ENCODE results near the gene DIAPH2.

DIAPH2 gene

GRCh38 chrX:96684339-96685209 is at the start of gene DIAPH2:
Gene DIAPH2 (plus strand): TSS chrX:96684842.
- H3K27ac ChIP-seq, result peak within 1 kb of the TSS; percentile 78
- H3K4me3 ChIP-seq (ENCODE audit: low read depth in 1 of 2, low read length in 1 of 2), result peak within 1 kb of the TSS; percentile 67 to 78
- no peaks in the 10 kb centered on the region for H3K27me3 ChIP-seq
- H3K36me3 ChIP-seq, result no peaks in the 10 kb centered on the region
- TF ChIP-seq CTCF (IDR thresholded peaks at IDR 0.05), result no peak
- H3K4me1 ChIP-seq (ENCODE audit: control insufficient read depth in 1 of 2, insufficient read depth in 1 of 2, low read depth in 1 of 2, low read length in 1 of 2), result peaks cover 0 to 13% of the 10 kb centered on the region in 2 experiments
- H3K9me3 ChIP-seq, result no peaks in the 10 kb centered on the region

DNA sequence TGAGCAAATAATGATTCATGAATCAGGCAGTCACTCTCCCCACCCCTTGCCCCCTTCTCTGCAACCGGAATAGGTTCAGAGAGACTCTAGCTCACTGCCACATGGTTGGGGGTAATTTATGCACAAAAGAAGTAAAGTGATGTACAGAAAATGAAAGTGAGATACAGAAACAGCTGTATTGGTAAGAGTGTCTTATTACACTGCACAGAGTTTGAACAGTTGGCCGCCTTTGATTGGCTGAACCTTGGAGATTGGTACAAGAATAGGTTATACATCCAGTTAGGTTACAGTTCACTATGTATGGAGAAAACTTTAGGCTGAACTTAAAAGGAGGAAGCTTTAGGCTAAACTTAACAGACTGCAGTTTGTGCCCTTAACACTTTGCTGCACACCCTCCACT is 34.6 kb upstream of the DIAPH2 start:
- no peak for TF ChIP-seq CTCF (IDR thresholded peaks at IDR 0.05)
- Histone ChIP-seq H3K27me3 (no peaks in the 10 kb centered on the region), H3K4me3 (ENCODE audit: low read depth in 1 of 2, low read length in 1 of 2) (no peak overlapping the region)

GRCh38 chrX:96655947-96656623 is 28.6 kb upstream of the DIAPH2 start:
- TF ChIP-seq CTCF (IDR thresholded peaks at IDR 0.05), result no peak
- H3K36me3 ChIP-seq, result no peaks in the 10 kb centered on the region
- no peak overlapping the region for H3K4me3 ChIP-seq (ENCODE audit: low read depth in 1 of 2, low read length in 1 of 2)
- no peaks in the 10 kb centered on the region for H3K27me3 ChIP-seq
- H3K4me1 ChIP-seq (ENCODE audit: control insufficient read depth in 1 of 2, insufficient read depth in 1 of 2, low read depth in 1 of 2, low read length in 1 of 2), result no peaks in the 10 kb centered on the region
- no peaks in the 10 kb centered on the region for H3K9me3 ChIP-seq
- H3K27ac ChIP-seq, result no peak overlapping the region

More for the DNA sequence above, 34.6 kb upstream of the DIAPH2 start:
- H3K27ac ChIP-seq, result no peak overlapping the region
- no peaks in the 10 kb centered on the region for H3K9me3 ChIP-seq
- H3K4me1 ChIP-seq (ENCODE audit: control insufficient read depth in 1 of 2, insufficient read depth in 1 of 2, low read depth in 1 of 2, low read length in 1 of 2), result no peaks in the 10 kb centered on the region
- no peaks in the 10 kb centered on the region for H3K36me3 ChIP-seq

- TF ChIP-seq CTCF (IDR thresholded peaks at IDR 0.05), result no peak
- Histone ChIP-seq H3K9me3 (no peaks in the 10 kb centered on the region), H3K4me3 (ENCODE audit: low read depth in 1 of 2, low read length in 1 of 2) (no peak overlapping the region), H3K4me1 (ENCODE audit: control insufficient read depth in 1 of 2, insufficient read depth in 1 of 2, low read depth in 1 of 2, low read length in 1 of 2) (peaks cover 0 to 10% of the 10 kb centered on the region in 2 experiments), H3K27ac (no peak overlapping the region), H3K27me3 (no peaks in the 10 kb centered on the region), H3K36me3 (no peaks in the 10 kb centered on the region)
These were observed 2.1 kb upstream of the DIAPH2 start for GRCh38 chrX:96682516-96682915.

DNA sequence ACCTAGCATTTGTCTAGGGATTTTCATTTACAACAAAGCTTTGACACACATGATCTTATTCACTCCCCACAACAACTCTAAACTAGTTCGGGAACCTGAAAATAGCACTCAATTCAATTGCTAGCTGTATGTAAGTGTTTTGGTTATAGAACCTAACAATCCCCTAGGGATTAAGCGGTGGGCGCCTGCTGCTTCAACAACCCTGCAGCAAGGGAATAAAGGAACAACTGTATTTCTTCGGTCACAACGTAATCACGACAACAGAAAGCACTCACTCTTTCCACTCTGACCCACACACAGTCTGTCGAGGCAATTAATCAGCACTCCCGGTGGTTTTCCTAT is 674 bp upstream of the DIAPH2 start:
- Histone ChIP-seq H3K36me3 (no peaks in the 10 kb centered on the region), H3K27ac (peak overlapping the region; percentile 78), H3K9me3 (no peaks in the 10 kb centered on the region), H3K27me3 (no peaks in the 10 kb centered on the region), H3K4me1 (ENCODE audit: control insufficient read depth in 1 of 2, insufficient read depth in 1 of 2, low read depth in 1 of 2, low read length in 1 of 2) (peaks cover 0 to 13% of the 10 kb centered on the region in 2 experiments), H3K4me3 (ENCODE audit: low read depth in 1 of 2, low read length in 1 of 2) (peak overlapping the region in 1 of 2 experiments; percentile 78)
- no peak for TF ChIP-seq CTCF (IDR thresholded peaks at IDR 0.05)

Data from neutrophil (primary cell).